Lung (tissue), 4 donors: ENCODE data around the gene TMC5. TPM values are rescaled to one million over a fixed set of nuclear protein-coding genes. Genes with fewer than 3 reads are reported as not detected.

Experiments used
- polyA plus RNA-seq, 2 donors: library from polyadenylated mRNA; stranded (reverse); fragments of 200-250 nt; gene quantifications; one replicate each; pipeline ENCODE4 v1.2.1, GENCODE V29; 2013
- total RNA-seq, 2 donors: library from RNA; depleted of rRNA in 1 of 2; stranded (reverse); fragments of >200 nt in 1 of 2; gene quantifications; one replicate each; pipeline ENCODE4 v1.2.1, GENCODE V29; 2014 to 2021
- donor health status: Bipolar disorder and iron deficiency.
- donor health status: healthy.
- donor health status: DM: yes; HTN: yes; CAD: no.

TMC5 gene
- total and polyA plus RNA-seq, 4 donors, result 43.2 to 129 (median 53.4) TPM

Other genes with a start within 250 kb of the TMC5 start
- gene SYT17, start 249.6 kb upstream of the TMC5 start, total RNA-seq, result 10 to 100 TPM in 1 of 2 donors, 1 to 10 TPM in 1; 10.0 to 13.1 TPM
- 1 to 10 TPM; 3.4 to 7.3 TPM for gene SYT17, start 249.6 kb upstream of the TMC5 start, polyA plus RNA-seq
- gene CLEC19A, start 132.2 kb upstream of the TMC5 start, total RNA-seq, result not detected
- gene CLEC19A, start 132.2 kb upstream of the TMC5 start, polyA plus RNA-seq, result under 1 TPM in 1 of 2 donors, not detected in 1; 0.02 TPM
- 10 to 100 TPM; 72.0 to 74.9 TPM for gene GDE1, start 104.2 kb downstream of the TMC5 start, total RNA-seq
- 10 to 100 TPM; 38.7 to 50.8 TPM for gene GDE1, start 104.2 kb downstream of the TMC5 start, polyA plus RNA-seq
- 10 to 100 TPM; 22.0 to 67.9 TPM for gene CCP110, start 106.1 kb downstream of the TMC5 start, total RNA-seq
- gene CCP110, start 106.1 kb downstream of the TMC5 start, polyA plus RNA-seq, result 1 to 10 TPM; 7.4 to 8.7 TPM
- gene VPS35L, start 137.8 kb downstream of the TMC5 start, total RNA-seq, result 10 to 100 TPM; 60.1 to 65.4 TPM
- 10 to 100 TPM; 27.4 to 34.0 TPM for gene VPS35L, start 137.8 kb downstream of the TMC5 start, polyA plus RNA-seq